Neural progenitor cell (in vitro differentiated cells): Measurements from ENCODE around the gene TMEM250. TPM values are rescaled to one million over a fixed set of nuclear protein-coding genes. Genes with fewer than 3 reads are reported as not detected.

Source experiments
- DNase-seq: peaks from one replicate; pipeline ENCODE4 v3.0.0-alpha.2; 2016; ENCODE audit warnings: low spot score
- H2AFZ ChIP-seq: fragments of 200-600 bp; sonication (generic); replicated peaks from 2 replicates; pipeline ENCODE4 v1.6.1; 2016; ENCODE audit warnings: antibody characterized with exemption
- H3F3A ChIP-seq: fragments of 200-600 bp; sonication (generic); 2 replicates; pipeline ENCODE4 v1.6.1; 2016; ENCODE audit warnings: antibody characterized with exemption, low read depth
- H3K27ac ChIP-seq: fragments of 200-600 bp; sonication (generic); 2 replicates; pipeline ENCODE4 v1.5.1; 2016; ENCODE audit warnings: mild to moderate bottlenecking
- H3K27me3 ChIP-seq: fragments of 200-600 bp; sonication (generic); 2 replicates; pipeline ENCODE4 v1.6.1; 2016; ENCODE audit warnings: mild to moderate bottlenecking, moderate library complexity
- H3K36me3 ChIP-seq: fragments of 200-600 bp; sonication (generic); 2 replicates; pipeline ENCODE4 v1.5.1; 2016
- H3K4me1 ChIP-seq: fragments of 200-600 bp; sonication (generic); 2 replicates; pipeline ENCODE4 v1.6.1; 2016; ENCODE audit warnings: mixed run types
- H3K4me2 ChIP-seq: fragments of 200-600 bp; sonication (generic); 2 replicates; pipeline ENCODE4 v1.6.1; 2016
- H3K4me3 ChIP-seq: fragments of 200-600 bp; sonication (generic); 2 replicates; pipeline ENCODE4 v1.5.1; 2016
- H3K79me2 ChIP-seq: fragments of 200-600 bp; sonication (generic); 2 replicates; pipeline ENCODE4 v1.6.1; 2016; ENCODE audit warnings: low read depth
- H3K9ac ChIP-seq: fragments of 200-600 bp; sonication (generic); 2 replicates; pipeline ENCODE4 v1.6.1; 2016
- H3K9me3 ChIP-seq: fragments of 200-600 bp; sonication (generic); 2 replicates; pipeline ENCODE4 v1.5.1; 2016; ENCODE audit warnings: low read depth
- H4K20me1 ChIP-seq: fragments of 200-600 bp; sonication (generic); 2 replicates; pipeline ENCODE4 v1.6.1; 2016; ENCODE audit warnings: low read depth
- H3K27ac Mint-ChIP-seq: 3 replicates; pipeline ENCODE4 v1.8.0; 2021; ENCODE audit warnings: mixed read lengths
- H3K27me3 Mint-ChIP-seq: 2 replicates; pipeline ENCODE4 v1.8.0; 2022; ENCODE audit warnings: low read depth, mild to moderate bottlenecking, inconsistent platforms, moderate library complexity, mixed read lengths; ENCODE audit not compliant: insufficient read depth
- H3K36me3 Mint-ChIP-seq: 3 replicates; pipeline ENCODE4 v1.8.0; 2021; ENCODE audit warnings: mixed read lengths
- H3K4me1 Mint-ChIP-seq: 3 replicates; pipeline ENCODE4 v1.8.0; 2021; ENCODE audit warnings: mixed read lengths
- H3K4me3 Mint-ChIP-seq: 3 replicates; pipeline ENCODE4 v1.8.0; 2021; ENCODE audit warnings: mild to moderate bottlenecking, moderate library complexity, mixed read lengths
- H3K9me3 Mint-ChIP-seq: 3 replicates; pipeline ENCODE4 v1.8.0; 2020; ENCODE audit warnings: mixed read lengths
- CTCF ChIP-seq: fragments of 200-600 bp; sonication (generic); IDR thresholded peaks from 2 replicates; pipeline ENCODE4 v1.5.1; 2017; ENCODE audit warnings: antibody characterized with exemption, mild to moderate bottlenecking
- EZH2 ChIP-seq: fragments of 200-600 bp; sonication (generic); IDR thresholded peaks from 2 replicates; pipeline ENCODE4 v1.6.1; 2017; ENCODE audit warnings: antibody characterized with exemption, mild to moderate bottlenecking, moderate library complexity
- EZH2phosphoT487 ChIP-seq: fragments of 200-600 bp; sonication (generic); IDR thresholded peaks from 2 replicates; pipeline ENCODE4 v1.6.1; 2017; ENCODE audit warnings: antibody characterized with exemption
- total RNA-seq: library from RNA; depleted of rRNA; stranded (reverse); fragments of >200 nt; gene quantifications from 2 replicates; pipeline ENCODE4 v1.2.3, GENCODE V29; 2015; ENCODE audit warnings: low replicate concordance

The TMEM250 gene
- total RNA-seq, 1 donor from 2014 or later: 16.3 TPM

GRCh38 chr9:136129176-136129575, 10.5 kb upstream of the TMEM250 start:
- peaks cover 24% of the 10 kb centered on the region for H3K27me3 ChIP-seq

GRCh38 chr9:136128436-136128835, 9.8 kb upstream of the TMEM250 start:
- Histone ChIP-seq H3K4me2 (no peak overlapping the region), H3K4me1 (no peaks in the 10 kb centered on the region), H3K79me2 (no peaks in the 10 kb centered on the region), H3K9me3 (no peaks in the 10 kb centered on the region), H3K9ac (no peak overlapping the region), H3K36me3 (no peaks in the 10 kb centered on the region), H3K4me3 (no peak overlapping the region), H3K27ac (no peak overlapping the region), H2AFZ (no peak overlapping the region), H3K27me3 (peaks cover 17% of the 10 kb centered on the region), H3F3A (peaks cover 9% of the 10 kb centered on the region), H4K20me1 (no peaks in the 10 kb centered on the region)
- H3K27me3 Mint-ChIP-seq: peaks cover 12% of the 10 kb centered on the region
- DNase-seq: no peak
- H3K9me3 Mint-ChIP-seq: peaks cover 7% of the 10 kb centered on the region
- no peak overlapping the region for H3K27ac Mint-ChIP-seq
- no peak overlapping the region for H3K4me3 Mint-ChIP-seq
- H3K4me1 Mint-ChIP-seq: no peaks in the 10 kb centered on the region
- H3K36me3 Mint-ChIP-seq: no peaks in the 10 kb centered on the region
- no peak for TF ChIP-seq CTCF
- TF ChIP-seq EZH2phosphoT487: no peak
- TF ChIP-seq EZH2: no peak

More at GRCh38 chr9:136129176-136129575, 10.5 kb upstream of the TMEM250 start:
- Histone ChIP-seq H3K4me1 (peaks cover 4% of the 10 kb centered on the region), H3K9ac (no peak overlapping the region), H2AFZ (no peak overlapping the region), H3K27ac (no peak overlapping the region), H3F3A (peaks cover 15% of the 10 kb centered on the region), H3K36me3 (no peaks in the 10 kb centered on the region), H3K4me2 (no peak overlapping the region), H3K4me3 (no peak overlapping the region), H3K9me3 (no peaks in the 10 kb centered on the region), H3K79me2 (no peaks in the 10 kb centered on the region), H4K20me1 (no peaks in the 10 kb centered on the region)
- peaks cover 3% of the 10 kb centered on the region for H3K4me1 Mint-ChIP-seq
- H3K27me3 Mint-ChIP-seq: peaks cover 15% of the 10 kb centered on the region
- DNase-seq: no peak
- no peaks in the 10 kb centered on the region for H3K36me3 Mint-ChIP-seq
- TF ChIP-seq EZH2: no peak
- no peak for TF ChIP-seq EZH2phosphoT487
- no peak for TF ChIP-seq CTCF
- H3K9me3 Mint-ChIP-seq: peaks cover 7% of the 10 kb centered on the region
- no peak overlapping the region for H3K27ac Mint-ChIP-seq
- no peak overlapping the region for H3K4me3 Mint-ChIP-seq

GRCh38 chr9:136127313-136127712, 8.6 kb upstream of the TMEM250 start:
- H3K9me3 Mint-ChIP-seq: peaks cover 7% of the 10 kb centered on the region
- no peak overlapping the region for H3K27ac Mint-ChIP-seq
- Histone ChIP-seq H3K9ac (no peak overlapping the region), H3K4me3 (no peak overlapping the region), H3K79me2 (no peaks in the 10 kb centered on the region), H3K36me3 (no peaks in the 10 kb centered on the region), H3K4me1 (no peaks in the 10 kb centered on the region), H3K4me2 (no peak overlapping the region), H4K20me1 (no peaks in the 10 kb centered on the region), H2AFZ (no peak overlapping the region), H3K27ac (no peak overlapping the region), H3F3A (peaks cover 9% of the 10 kb centered on the region), H3K27me3 (peaks cover 13% of the 10 kb centered on the region), H3K9me3 (no peaks in the 10 kb centered on the region)
- H3K27me3 Mint-ChIP-seq: peaks cover 14% of the 10 kb centered on the region
- no peaks in the 10 kb centered on the region for H3K4me1 Mint-ChIP-seq
- H3K4me3 Mint-ChIP-seq: no peak overlapping the region
- no peaks in the 10 kb centered on the region for H3K36me3 Mint-ChIP-seq
- no peak for TF ChIP-seq CTCF
- TF ChIP-seq EZH2: no peak
- TF ChIP-seq EZH2phosphoT487: no peak
- no peak for DNase-seq
